Gastrocnemius medialis (tissue), 4 donors: ENCODE data around the gene RETREG1. TPM values are rescaled to one million over a fixed set of nuclear protein-coding genes. Genes with fewer than 3 reads are reported as not detected.
"Not testable (repeated sequence)": the region's sequence is repeated elsewhere in the genome, so short reads cannot be mapped to it uniquely, and the experiment has no call there.

Experiments
- ATAC-seq, 2 donors: fragments of 150-250 bp; one replicate each; pipeline ENCODE4 v1.9.1; 2016
- DNase-seq, 2 donors: peaks; one replicate each; pipeline ENCODE4 v3.0.0-alpha.2; 2019
- H3K27ac ChIP-seq, 4 donors: fragments of 200-600 bp; sonication (generic); 1 replicate in 1 of 4; 2 replicates in 3 of 4; pipeline ENCODE4 v1.5.1; 2016 to 2018; ENCODE audit warnings: mild to moderate bottlenecking in 2 of 4, moderate library complexity in 1 of 4
- H3K27me3 ChIP-seq, 3 donors: fragments of 200-600 bp; sonication (generic) in 2 of 3; 1 replicate in 1 of 3; 2 replicates in 2 of 3; pipeline versions ENCODE4 v1.5.1 to v1.6.0; 2016 to 2019; ENCODE audit warnings: mild to moderate bottlenecking in 1 of 3, moderate library complexity in 1 of 3
- H3K36me3 ChIP-seq, 2 donors: fragments of 200-600 bp; sonication (generic) in 1 of 2; one replicate each; pipeline ENCODE4 v1.5.1; 2017 to 2018
- H3K4me1 ChIP-seq, 2 donors: fragments of 200-600 bp; sonication (generic) in 1 of 2; one replicate each; pipeline ENCODE4 v1.5.1; 2016 to 2017; ENCODE audit warnings: mild to moderate bottlenecking in 2 of 2
- H3K4me3 ChIP-seq, 4 donors: fragments of 200-600 bp; sonication (generic) in 3 of 4; 1 replicate in 1 of 4; 2 replicates in 3 of 4; pipeline ENCODE4 v1.5.1; 2016 to 2019; ENCODE audit warnings: mild to moderate bottlenecking in 2 of 4
- H3K9me3 ChIP-seq, 3 donors: fragments of 200-600 bp; sonication (generic) in 2 of 3; 1 replicate in 1 of 3; 2 replicates in 2 of 3; pipeline ENCODE4 v1.5.1; 2016 to 2019
- CTCF ChIP-seq, 5 experiments: fragments of 450-650 bp in 3 of 5; fragments of 200-600 bp in 2 of 5; sonication (generic) in 2 of 5; IDR thresholded peaks in 4 of 5; conservative IDR thresholded peaks in 1 of 5; 1 replicate in 4 of 5; 2 replicates in 1 of 5; pipeline ENCODE4 v1.5.1; 2016 to 2019; ENCODE audit warnings: antibody characterized with exemption in 5 of 5, mild to moderate bottlenecking in 3 of 5, moderate library complexity in 3 of 5
- POLR2A ChIP-seq, 2 donors: fragments of 450-650 bp; IDR thresholded peaks; one replicate each; pipeline ENCODE4 v1.6.1; 2017; ENCODE audit warnings: antibody characterized with exemption in 2 of 2, mild to moderate bottlenecking in 2 of 2, moderate library complexity in 2 of 2
- in situ Hi-C, 4 donors: fragments of 200-750 bp; cut with MboI; loops; one replicate each; pipeline versions ENCODE4 v1.15.0 to v1.8.0; 2017; ENCODE audit warnings: low sequenced_read_pairs in 4 of 4
- intact Hi-C: fragments of 100-400 bp; cut with DNase I; formaldehyde crosslinking; loops from one replicate; pipeline ENCODE4 v1.15.1; 2023; ENCODE audit warnings: low total_unique reads
- total RNA-seq, 4 donors: library from RNA; depleted of rRNA; stranded (reverse); fragments of >200 nt; gene quantifications; one replicate each; pipeline versions ENCODE4 v1.1.0 to v1.2.3, GENCODE V29; 2016

RETREG1 gene
- total RNA-seq, 4 donors from 2014 or later, result 94.2 to 380 (median 305) TPM

GRCh38 chr5:16661713-16662112 lies 44.9 kb upstream of the RETREG1 start:
- Histone ChIP-seq H3K27me3 (no peaks in the 10 kb centered on the region), H3K36me3 (no peaks in the 10 kb centered on the region), H3K27ac (no peak overlapping the region), H3K9me3 (no peaks in the 10 kb centered on the region), H3K4me1 (peaks cover 1 to 2% of the 10 kb centered on the region in 2 donors), H3K4me3 (no peak overlapping the region)
- ATAC-seq (no peak), DNase-seq (no peak)
- in situ Hi-C loops (no loop called here), intact Hi-C loops (no loop called here)
- TF ChIP-seq CTCF (IDR thresholded peaks at IDR 0.05 in 4 of 5, conservative IDR thresholded peaks at IDR 0.05 in 1 of 5) (no peak), POLR2A (IDR thresholded peaks at IDR 0.05) (no peak)

GRCh38 chr5:16660982-16661381 lies 44.2 kb upstream of the RETREG1 start:
- DNase-seq, result no peak
- in situ Hi-C loops, result no loop called here
- no peaks in the 10 kb centered on the region for H3K36me3 ChIP-seq
- no peak for ATAC-seq
- intact Hi-C loops, result no loop called here
- H3K9me3 ChIP-seq, result no peaks in the 10 kb centered on the region
- no peak overlapping the region for H3K4me3 ChIP-seq
- H3K27me3 ChIP-seq, result no peaks in the 10 kb centered on the region
- no peaks in the 10 kb centered on the region for H3K4me1 ChIP-seq
- TF ChIP-seq CTCF (IDR thresholded peaks at IDR 0.05 in 4 of 5, conservative IDR thresholded peaks at IDR 0.05 in 1 of 5) (no peak), POLR2A (IDR thresholded peaks at IDR 0.05) (no peak)
- H3K27ac ChIP-seq, result no peak overlapping the region

- no peaks in the 10 kb centered on the region for H3K9me3 ChIP-seq
- no peak for TF ChIP-seq POLR2A (IDR thresholded peaks at IDR 0.05)
- intact Hi-C loops (no loop called here), in situ Hi-C loops (no loop called here)
- H3K27me3 ChIP-seq, result no peaks in the 10 kb centered on the region
- no peak overlapping the region for H3K27ac ChIP-seq
- H3K36me3 ChIP-seq, result no peaks in the 10 kb centered on the region
- ATAC-seq (no peak), DNase-seq (no peak)
- no peak overlapping the region for H3K4me3 ChIP-seq
- H3K4me1 ChIP-seq, result no peaks in the 10 kb centered on the region
Observed at GRCh38 chr5:16659536-16659935, 42.7 kb upstream of the RETREG1 start.

GRCh38 chr5:16656561-16657191 lies 39.9 kb upstream of the RETREG1 start:
- no peaks in the 10 kb centered on the region for H3K36me3 ChIP-seq
- no peaks in the 10 kb centered on the region for H3K4me1 ChIP-seq
- TF ChIP-seq CTCF (IDR thresholded peaks at IDR 0.05 in 4 of 5, conservative IDR thresholded peaks at IDR 0.05 in 1 of 5), result no peak
- TF ChIP-seq POLR2A (IDR thresholded peaks at IDR 0.05), result no peak
- intact Hi-C loops (no loop called here), in situ Hi-C loops (no loop called here)
- peak; percentile 36 to 47 for ATAC-seq
- no peaks in the 10 kb centered on the region for H3K27me3 ChIP-seq
- H3K27ac ChIP-seq, result no peak overlapping the region
- no peak for DNase-seq
- H3K9me3 ChIP-seq, result no peaks in the 10 kb centered on the region
- no peak overlapping the region for H3K4me3 ChIP-seq

GRCh38 chr5:16654647-16655334 lies 38.0 kb upstream of the RETREG1 start:
- ATAC-seq (no peak), DNase-seq (no peak)
- Histone ChIP-seq H3K27ac (no peak overlapping the region), H3K4me3 (no peak overlapping the region), H3K36me3 (no peaks in the 10 kb centered on the region), H3K4me1 (no peaks in the 10 kb centered on the region), H3K9me3 (no peaks in the 10 kb centered on the region), H3K27me3 (no peaks in the 10 kb centered on the region)
- intact Hi-C loops (no loop called here), in situ Hi-C loops (no loop called here)
- TF ChIP-seq POLR2A (IDR thresholded peaks at IDR 0.05) (no peak), CTCF (IDR thresholded peaks at IDR 0.05 in 4 of 5, conservative IDR thresholded peaks at IDR 0.05 in 1 of 5) (no peak)

- H3K36me3 ChIP-seq, in situ Hi-C loops, H3K27ac ChIP-seq, H3K4me3 ChIP-seq, H3K9me3 ChIP-seq, H3K27me3 ChIP-seq, intact Hi-C loops, H3K4me1 ChIP-seq, ATAC-seq, DNase-seq: not testable (repeated sequence)
Observed at GRCh38 chr5:16648739-16649138, 31.9 kb upstream of the RETREG1 start.
